AG08395 (cell line): ENCODE measurements around the gene HMGXB4.

ENCODE experiments used
- DNase-seq: peaks from one replicate; pipeline ENCODE4 v3.0.0; 2012; ENCODE audit warnings: mixed read lengths, low spot score

The HMGXB4 gene

GRCh38 chr22:35327690-35328471, 70.6 kb downstream of the HMGXB4 start:
- no peak for DNase-seq

GRCh38 chr22:35328472-35328885, 71.2 kb downstream of the HMGXB4 start:
- DNase-seq: no peak

GRCh38 chr22:35329114-35329847, 72.0 kb downstream of the HMGXB4 start:
- DNase-seq: no peak

- peak; percentile 92 for DNase-seq
These were observed 73.1 kb downstream of the HMGXB4 start for GRCh38 chr22:35330258-35330861.

GRCh38 chr22:35332278-35332677, 75.0 kb downstream of the HMGXB4 start:
- no peak for DNase-seq

GRCh38 chr22:35333220-35333619, 75.9 kb downstream of the HMGXB4 start:
- no peak for DNase-seq

GRCh38 chr22:35334004-35334403, 76.7 kb downstream of the HMGXB4 start:
- no peak for DNase-seq

- no peak for DNase-seq
These were observed 78.2 kb downstream of the HMGXB4 start for GRCh38 chr22:35335468-35335867.

- no peak for DNase-seq
These were observed 78.9 kb downstream of the HMGXB4 start for GRCh38 chr22:35335936-35336781.

- no peak for DNase-seq
These were observed 80.6 kb downstream of the HMGXB4 start for GRCh38 chr22:35337932-35338331.

- DNase-seq: no peak
These were observed 84.0 kb downstream of the HMGXB4 start for GRCh38 chr22:35341090-35341874.

GRCh38 chr22:35342390-35342789, 85.1 kb downstream of the HMGXB4 start:
- DNase-seq: no peak

- no peak for DNase-seq
These were observed 86.6 kb downstream of the HMGXB4 start for GRCh38 chr22:35343664-35344550.

- no peak for DNase-seq
These were observed 87.8 kb downstream of the HMGXB4 start for GRCh38 chr22:35344956-35345690.
